ENCODE data around the gene ARHGEF1.
"Not testable (repeated sequence)": the region's sequence is repeated elsewhere in the genome, so short reads cannot be mapped to it uniquely, and the experiment has no call there.

ARHGEF1 gene

GRCh38 chr19:41863209-41863931, 19.6 kb upstream of the ARHGEF1 start:
- no peak for DNase-seq (ENCODE audit: low spot score)

DNA sequence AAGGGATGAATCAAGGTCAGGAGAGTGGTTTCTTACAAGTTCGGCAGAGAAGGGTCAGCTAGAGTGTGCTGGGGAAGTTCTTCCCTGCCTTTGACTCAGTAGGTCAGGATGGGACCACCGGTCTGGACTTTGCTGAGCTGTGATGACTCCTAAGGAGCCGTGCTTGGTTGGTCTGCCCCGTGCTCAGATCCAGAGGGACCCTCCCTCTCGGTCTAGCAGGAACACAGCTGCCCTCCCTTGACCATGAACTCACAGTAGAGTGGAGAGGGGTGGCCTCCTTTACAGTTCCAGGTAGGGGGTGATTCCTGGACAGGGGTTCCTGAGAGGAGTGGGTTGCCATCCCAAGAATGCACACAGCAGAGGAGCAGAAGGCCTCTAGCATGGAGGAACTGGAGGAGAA, 18.6 kb upstream of the ARHGEF1 start:
- no peak for DNase-seq (ENCODE audit: low spot score)

DNA sequence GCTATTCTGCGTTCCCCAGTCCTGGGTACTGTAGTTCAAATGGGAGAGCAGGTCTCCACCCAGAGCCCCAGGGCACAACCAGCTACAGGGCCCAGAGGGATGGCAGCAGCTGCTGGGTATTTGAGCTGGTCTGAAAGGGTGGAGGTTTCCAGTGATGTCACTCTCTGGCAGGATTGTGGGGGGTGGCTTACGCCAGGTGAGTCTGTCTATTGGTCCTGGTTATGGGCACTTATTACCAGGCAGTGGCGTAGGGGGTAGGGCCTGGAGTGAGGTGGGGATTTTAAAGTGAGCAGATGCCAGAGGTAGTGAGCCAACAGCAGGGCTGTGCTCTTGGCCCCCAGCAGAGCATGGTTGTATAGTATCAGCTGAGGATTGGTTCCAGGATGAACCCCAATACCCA, 16.7 kb upstream of the ARHGEF1 start:
- DNase-seq (ENCODE audit: low spot score) = no peak

DNA sequence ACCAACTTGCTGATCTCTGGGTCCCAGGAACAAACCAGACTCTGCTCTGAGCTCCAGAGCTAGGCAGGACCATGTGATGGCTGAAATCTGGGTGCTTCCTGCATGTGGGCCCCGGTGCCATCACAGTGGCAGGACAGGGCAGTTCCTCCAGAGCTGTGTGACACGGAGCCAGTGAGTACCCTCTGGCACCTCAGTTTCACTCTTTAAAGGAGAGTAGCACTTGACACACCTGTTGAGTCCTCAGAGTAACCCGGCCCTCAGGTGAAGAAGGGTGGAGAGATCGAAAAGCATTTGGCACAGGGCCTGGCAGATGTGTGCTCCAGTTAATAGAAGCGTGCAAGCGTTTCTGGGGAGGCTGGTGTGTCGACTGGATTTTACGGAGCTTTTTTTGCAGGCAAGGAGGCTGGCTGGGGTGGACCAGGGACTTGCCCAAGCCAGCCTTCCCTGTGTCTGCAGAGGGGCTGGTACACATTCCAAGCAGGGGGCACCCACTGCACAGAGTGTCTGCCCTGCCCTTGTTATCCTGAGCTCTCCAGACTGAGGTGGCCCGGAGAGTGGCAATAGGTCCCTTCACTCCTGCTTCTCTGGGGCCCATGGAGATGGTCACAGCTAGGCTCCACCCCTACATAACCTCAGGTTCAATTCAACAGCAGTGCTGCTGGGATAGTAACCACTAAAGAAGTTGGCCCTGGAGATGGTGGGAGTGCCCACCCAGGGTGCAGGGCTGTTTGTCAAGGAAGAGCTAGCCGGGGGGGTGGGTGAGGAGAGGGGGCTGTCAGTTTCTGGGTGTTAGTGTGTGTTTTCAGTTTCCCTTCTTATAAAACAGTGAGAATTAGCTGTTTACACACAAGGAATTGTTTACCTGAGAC, 14.6 kb upstream of the ARHGEF1 start:
- DNase-seq (ENCODE audit: low spot score) = no peak

GRCh38 chr19:41868989-41869300, 14.0 kb upstream of the ARHGEF1 start:
- no peak for DNase-seq (ENCODE audit: low spot score)

- no peak for DNase-seq (ENCODE audit: low spot score)
These were observed 13.5 kb upstream of the ARHGEF1 start for GRCh38 chr19:41869374-41869955.

DNA sequence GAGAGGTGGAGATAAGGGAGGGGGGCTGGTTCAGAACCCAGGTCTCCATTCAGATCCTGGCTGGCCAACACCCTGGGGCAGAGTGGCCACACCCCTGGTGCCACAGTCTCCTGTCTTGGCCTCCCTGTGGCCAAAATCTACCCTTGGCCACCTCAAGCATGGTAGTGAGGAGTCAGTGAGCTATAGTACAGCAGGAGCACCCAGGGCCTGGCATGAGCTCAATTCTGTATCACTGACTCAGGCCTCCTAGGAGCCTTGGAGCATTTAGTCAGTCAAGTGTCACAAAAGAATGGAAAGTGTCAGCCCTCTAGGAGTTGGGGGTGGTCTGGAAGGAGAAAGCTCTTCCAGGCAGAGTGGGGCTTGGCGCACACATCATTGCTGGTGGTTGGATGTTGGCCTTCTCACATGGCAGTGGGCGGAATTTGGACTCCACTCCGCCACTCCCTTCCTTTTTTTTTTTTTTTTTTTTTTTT, 12.5 kb upstream of the ARHGEF1 start:
- no peak for DNase-seq (ENCODE audit: low spot score)

DNA sequence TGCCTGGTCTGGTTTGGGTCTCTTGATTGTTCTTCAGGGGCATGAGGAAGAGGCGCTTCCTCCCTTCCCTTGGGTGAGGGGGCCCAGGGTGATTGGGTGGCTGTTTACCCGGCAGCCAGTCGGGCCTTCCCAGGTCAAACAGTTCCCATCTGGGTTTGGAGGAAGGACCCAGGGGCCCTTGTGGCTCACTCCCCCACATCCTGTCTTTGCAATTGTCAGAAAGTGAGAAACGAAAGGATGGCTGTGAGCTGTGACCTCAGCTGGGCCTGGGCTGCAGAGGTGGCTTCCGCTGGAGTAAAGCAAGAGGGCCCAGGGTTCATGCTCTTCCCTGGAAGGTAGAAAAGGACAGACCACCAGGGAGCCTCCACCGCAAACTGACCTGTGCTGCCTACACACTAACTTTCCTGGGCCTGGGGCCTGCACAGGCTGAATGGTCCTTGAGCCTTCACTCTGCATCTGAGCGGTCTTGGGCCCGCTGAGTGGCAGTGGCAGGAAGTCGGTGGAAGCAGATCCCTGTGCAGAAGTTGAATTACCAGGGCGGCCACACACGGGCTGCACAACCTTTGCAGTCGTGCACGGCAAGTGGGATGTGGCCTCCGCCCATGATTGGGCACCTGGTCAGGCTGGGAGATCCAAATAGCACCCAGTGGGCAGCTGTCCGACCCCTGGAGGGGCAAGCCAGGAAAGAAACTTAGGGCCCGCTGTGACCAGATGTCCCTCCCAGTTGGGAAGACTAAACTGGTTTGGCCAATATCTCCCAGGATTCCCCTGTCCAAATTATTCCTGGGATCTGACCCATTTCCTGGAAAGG, 11.2 kb upstream of the ARHGEF1 start:
- no peak for DNase-seq (ENCODE audit: low spot score)

- DNase-seq (ENCODE audit: low spot score) = no peak
These were observed 10.6 kb upstream of the ARHGEF1 start for GRCh38 chr19:41872384-41872774.

GRCh38 chr19:41872775-41873647, 10.0 kb upstream of the ARHGEF1 start:
- DNase-seq (ENCODE audit: low spot score) = peak; percentile 76

GRCh38 chr19:41875973-41876372, 7.0 kb upstream of the ARHGEF1 start:
- DNase-seq (ENCODE audit: low spot score) = not testable (repeated sequence)

DNA sequence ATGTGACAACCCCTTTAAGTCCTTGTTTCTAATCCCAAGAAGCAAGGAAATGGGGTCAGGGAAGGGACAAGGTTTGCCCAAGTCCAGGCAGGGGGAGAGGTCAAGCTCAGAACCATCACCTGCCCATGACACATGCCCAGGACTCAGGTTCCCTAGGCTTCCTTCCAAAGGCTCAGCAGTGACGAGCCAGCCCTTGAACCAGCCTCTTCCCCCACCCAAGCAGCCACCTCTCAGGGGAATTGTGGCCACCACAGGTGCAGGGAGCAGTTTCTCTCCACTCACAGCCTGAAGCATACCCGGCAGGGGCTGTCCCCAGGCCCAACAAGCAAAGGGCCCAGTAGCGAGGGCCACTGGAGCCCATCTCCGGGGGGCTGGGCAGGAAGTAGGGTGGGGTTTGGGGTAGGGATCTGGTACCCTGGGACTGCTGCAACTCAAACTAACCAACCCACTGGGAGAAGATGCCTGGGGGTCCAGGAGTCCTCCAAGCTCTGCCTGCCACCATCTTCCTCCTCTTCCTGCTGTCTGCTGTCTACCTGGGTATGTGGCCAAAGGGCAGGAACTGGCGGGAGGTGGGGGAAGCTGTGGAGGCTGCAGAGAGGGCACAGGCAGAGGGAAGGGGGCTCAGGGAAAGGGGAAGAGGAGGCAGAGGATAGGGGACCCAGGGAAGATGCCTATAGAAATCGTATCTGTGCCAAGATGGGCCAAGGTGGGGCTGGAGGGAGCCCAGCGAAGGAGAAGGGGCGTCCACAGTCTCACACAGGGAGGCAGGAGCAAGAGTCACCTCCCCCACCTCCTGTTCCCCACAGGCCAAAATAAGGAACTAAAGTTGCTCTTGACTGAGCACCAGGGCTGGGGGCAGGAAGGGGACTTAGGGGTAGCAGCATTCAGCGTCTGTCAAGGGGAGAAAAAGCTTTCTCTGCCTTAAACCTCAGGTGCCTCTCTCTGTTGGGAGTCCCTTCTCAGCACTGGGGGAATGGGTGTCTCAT, 5.8 kb upstream of the ARHGEF1 start, which contains the start of gene CD79A:
Gene CD79A (plus strand): TSS at position 433 of the 986 bp plus-strand sequence. CDS start 26 bp downstream, at position 459.
- DNase-seq (ENCODE audit: low spot score) = no peak

DNA sequence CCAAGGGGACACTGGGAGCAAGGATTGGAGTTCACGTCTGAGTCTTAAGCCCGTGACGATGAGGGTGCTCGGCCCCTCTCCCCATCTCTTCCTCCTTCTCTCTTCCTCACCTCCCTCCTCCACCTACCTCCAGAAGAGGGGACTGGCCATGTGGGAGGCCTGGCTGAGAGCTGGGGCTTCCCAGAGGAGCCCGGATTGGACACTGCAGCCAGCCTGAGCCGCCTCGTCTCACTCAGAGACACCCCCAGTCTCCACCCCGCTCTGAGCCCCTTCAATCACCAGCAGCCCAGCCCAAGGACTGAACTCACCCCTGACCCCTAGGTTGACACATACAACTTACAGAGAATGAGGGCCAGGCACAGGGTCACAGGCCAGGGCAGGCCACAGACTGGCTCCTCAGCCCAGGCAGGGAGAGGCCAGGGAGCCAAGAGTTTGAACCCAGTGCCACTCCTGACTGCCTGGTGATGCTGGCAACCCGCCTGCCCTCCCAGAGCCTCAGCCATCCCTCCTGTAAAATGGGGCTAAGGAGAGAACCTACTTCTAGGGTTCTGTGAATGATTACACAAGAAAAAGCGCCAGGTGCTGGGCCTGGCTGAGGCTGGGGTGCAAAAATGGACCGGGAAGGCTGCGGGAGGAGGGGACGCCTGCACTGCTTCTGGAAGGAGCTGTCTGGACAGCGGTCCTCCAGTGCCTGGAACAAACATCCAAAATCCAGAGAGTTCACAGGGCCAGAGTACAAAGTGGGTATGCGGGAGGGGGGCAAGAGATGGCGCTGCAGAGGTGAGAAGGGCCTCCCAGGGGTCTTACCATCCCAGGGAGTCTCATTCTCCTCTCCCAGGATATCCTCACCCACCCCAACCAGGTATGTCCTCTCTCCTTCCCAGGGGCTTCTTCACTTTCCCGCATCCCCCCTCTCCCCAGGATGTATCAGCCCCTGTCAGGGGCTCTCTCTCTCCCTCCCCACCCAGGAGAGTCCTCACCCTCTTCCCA, 4.8 kb upstream of the ARHGEF1 start:
- no peak for DNase-seq (ENCODE audit: low spot score)

- no peak for DNase-seq (ENCODE audit: low spot score)
These were observed 3.9 kb upstream of the ARHGEF1 start for GRCh38 chr19:41879080-41879479.

DNA sequence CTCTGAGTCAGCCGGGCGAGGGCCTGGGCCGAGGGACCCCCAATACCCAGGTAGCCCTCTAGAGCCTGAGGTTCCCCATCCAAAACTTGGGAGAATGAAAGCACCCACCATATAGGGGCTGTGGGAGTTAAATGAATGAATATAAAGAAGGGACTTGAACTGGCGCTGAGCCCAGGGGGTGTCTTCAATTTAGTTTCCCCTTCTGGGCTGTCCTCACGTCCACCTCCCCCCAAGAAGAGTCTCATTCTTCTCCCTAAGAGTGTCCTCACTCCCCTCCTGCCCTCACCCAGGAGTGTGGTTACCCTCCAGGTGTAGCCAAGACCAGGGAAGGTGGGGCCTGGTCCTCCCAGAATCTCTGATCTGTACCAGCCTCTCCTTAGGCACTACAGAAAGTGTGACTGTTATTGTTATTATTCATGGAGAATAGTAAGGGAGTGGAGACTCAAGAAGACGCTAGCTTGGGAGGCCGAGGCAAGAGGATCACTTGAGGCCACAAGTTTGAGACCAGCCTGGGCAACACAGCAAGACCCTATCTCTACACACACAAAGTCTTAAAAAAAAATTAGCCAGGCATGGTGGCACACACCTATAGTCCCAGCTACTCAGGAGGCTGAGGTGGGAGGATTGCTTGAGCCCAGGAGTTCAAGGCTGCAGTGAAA, 3.2 kb upstream of the ARHGEF1 start:
- DNase-seq (ENCODE audit: low spot score) = no peak

DNA sequence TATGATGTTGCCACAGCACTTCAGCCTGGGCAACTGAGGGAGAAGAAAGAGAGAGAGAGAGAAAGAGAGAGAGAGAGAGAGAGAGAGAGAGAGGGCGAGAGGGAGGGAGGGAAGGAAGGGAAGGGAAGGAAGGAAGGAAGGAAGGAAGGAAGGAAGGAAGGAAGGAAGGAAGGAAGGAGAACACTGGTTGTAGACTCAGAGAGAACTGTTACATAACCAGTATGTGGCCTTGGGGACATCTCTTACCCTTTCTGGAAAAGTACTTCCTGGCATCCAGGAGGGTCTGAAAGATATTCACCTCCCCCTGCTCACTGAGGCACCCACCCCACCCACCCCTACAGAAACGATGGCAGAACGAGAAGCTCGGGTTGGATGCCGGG, 2.7 kb upstream of the ARHGEF1 start:
- no peak for DNase-seq (ENCODE audit: low spot score)

DNA sequence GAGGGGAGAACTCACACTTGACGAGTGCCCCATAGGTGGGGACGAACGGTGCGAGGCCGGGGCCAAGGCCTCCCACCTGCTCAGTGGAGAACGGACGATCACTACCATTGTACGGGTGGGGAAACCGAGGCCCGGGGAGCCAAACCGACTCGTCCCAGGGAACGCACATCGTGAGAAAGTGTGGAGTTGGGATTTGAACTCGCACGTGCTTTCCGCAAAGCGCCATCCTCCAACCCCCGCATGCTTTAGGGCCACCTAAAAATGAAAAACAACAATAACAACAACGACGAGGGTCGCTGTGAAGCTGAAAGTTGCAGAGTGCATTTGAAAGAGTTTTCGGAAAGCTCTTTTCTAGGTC, 458 bp downstream of the ARHGEF1 start:
- DNase-seq (ENCODE audit: low spot score) = no peak

Measured in LoVo (cell line).